Measurements from ENCODE around the gene CRTAC1.

CRTAC1 gene

DNA sequence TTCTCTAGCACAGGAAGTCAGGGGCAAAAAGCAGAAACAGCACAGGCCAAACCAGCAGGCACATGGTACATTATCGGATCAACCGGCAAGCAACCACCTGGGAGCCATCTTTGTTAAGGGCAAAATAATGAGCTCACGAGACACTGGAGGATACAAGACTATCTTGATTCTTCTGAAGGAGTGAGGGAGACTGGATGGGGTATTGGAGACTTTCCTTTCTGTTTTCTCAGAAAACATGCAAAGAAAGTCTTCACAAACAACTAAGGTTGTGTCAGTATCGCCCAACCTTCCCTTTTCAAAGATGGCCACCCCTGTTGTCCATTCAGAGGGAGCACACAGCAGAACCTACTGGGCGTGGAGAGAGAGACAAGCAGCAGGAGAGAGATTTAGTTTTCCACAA lies 151.2 kb downstream of the CRTAC1 start:
- TF ChIP-seq, protein P1, sequence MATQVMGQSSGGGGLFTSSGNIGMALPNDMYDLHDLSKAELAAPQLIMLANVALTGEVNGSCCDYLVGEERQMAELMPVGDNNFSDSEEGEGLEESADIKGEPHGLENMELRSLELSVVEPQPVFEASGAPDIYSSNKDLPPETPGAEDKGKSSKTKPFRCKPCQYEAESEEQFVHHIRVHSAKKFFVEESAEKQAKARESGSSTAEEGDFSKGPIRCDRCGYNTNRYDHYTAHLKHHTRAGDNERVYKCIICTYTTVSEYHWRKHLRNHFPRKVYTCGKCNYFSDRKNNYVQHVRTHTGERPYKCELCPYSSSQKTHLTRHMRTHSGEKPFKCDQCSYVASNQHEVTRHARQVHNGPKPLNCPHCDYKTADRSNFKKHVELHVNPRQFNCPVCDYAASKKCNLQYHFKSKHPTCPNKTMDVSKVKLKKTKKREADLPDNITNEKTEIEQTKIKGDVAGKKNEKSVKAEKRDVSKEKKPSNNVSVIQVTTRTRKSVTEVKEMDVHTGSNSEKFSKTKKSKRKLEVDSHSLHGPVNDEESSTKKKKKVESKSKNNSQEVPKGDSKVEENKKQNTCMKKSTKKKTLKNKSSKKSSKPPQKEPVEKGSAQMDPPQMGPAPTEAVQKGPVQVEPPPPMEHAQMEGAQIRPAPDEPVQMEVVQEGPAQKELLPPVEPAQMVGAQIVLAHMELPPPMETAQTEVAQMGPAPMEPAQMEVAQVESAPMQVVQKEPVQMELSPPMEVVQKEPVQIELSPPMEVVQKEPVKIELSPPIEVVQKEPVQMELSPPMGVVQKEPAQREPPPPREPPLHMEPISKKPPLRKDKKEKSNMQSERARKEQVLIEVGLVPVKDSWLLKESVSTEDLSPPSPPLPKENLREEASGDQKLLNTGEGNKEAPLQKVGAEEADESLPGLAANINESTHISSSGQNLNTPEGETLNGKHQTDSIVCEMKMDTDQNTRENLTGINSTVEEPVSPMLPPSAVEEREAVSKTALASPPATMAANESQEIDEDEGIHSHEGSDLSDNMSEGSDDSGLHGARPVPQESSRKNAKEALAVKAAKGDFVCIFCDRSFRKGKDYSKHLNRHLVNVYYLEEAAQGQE (IDR thresholded peaks at IDR 0.05; ENCODE audit: insufficient replicate concordance, low read depth): no peak
- no peak for TF ChIP-seq POLR2AphosphoS5 (IDR thresholded peaks at IDR 0.05; ENCODE audit: low read depth)
- TF ChIP-seq, protein P2, sequence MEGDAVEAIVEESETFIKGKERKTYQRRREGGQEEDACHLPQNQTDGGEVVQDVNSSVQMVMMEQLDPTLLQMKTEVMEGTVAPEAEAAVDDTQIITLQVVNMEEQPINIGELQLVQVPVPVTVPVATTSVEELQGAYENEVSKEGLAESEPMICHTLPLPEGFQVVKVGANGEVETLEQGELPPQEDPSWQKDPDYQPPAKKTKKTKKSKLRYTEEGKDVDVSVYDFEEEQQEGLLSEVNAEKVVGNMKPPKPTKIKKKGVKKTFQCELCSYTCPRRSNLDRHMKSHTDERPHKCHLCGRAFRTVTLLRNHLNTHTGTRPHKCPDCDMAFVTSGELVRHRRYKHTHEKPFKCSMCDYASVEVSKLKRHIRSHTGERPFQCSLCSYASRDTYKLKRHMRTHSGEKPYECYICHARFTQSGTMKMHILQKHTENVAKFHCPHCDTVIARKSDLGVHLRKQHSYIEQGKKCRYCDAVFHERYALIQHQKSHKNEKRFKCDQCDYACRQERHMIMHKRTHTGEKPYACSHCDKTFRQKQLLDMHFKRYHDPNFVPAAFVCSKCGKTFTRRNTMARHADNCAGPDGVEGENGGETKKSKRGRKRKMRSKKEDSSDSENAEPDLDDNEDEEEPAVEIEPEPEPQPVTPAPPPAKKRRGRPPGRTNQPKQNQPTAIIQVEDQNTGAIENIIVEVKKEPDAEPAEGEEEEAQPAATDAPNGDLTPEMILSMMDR (IDR thresholded peaks at IDR 0.05; ENCODE audit: insufficient read depth, low read length): no peak
- Histone ChIP-seq H3K4me3 (replicated peaks; ENCODE audit: insufficient read depth, low read length) (no peak overlapping the region), H3K27me3 (ENCODE audit: insufficient read depth, poor library complexity, severe bottlenecking) (no peaks in the 10 kb centered on the region), H3K27ac (replicated peaks) (no peak overlapping the region)
- no peak for DNase-seq (ENCODE audit: low read depth in 1 of 2, low spot score in 1 of 2)

DNA sequence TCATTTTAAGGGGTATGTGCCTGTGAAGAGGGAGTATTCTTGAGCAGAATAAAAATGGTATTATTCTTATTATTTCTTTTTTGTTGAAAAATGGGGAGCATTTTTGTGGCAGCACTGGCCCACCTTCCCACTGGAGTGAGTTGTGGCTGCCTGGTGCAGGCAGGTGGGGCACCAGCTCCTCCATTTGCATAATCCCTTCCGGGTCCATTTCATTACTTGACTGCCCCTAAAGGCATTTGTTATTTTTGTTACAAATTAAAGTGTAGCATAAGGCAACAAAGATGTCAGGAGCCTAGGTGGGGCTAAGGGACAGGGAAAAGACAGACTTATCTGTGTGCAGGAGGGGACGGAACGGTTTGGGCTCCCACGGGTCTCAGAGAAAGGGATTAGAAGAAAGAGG lies 154.0 kb downstream of the CRTAC1 start:
- Histone ChIP-seq H3K27ac (replicated peaks) (no peak overlapping the region), H3K27me3 (ENCODE audit: insufficient read depth, poor library complexity, severe bottlenecking) (no peaks in the 10 kb centered on the region), H3K4me3 (replicated peaks; ENCODE audit: insufficient read depth, low read length) (no peak overlapping the region)
- no peak for TF ChIP-seq GABPA (IDR thresholded peaks at IDR 0.05; ENCODE audit: low read depth)
- no peak for TF ChIP-seq POLR2AphosphoS5 (IDR thresholded peaks at IDR 0.05; ENCODE audit: low read depth)
- TF ChIP-seq, protein P1 (IDR thresholded peaks at IDR 0.05; ENCODE audit: insufficient replicate concordance, low read depth): no peak
- TF ChIP-seq SPI1 (IDR thresholded peaks at IDR 0.05; ENCODE audit: borderline replicate concordance, low read depth): no peak
- TF ChIP-seq, protein P2 (IDR thresholded peaks at IDR 0.05; ENCODE audit: insufficient read depth, low read length): no peak
- DNase-seq (ENCODE audit: low read depth in 1 of 2, low spot score in 1 of 2): no peak

DNA sequence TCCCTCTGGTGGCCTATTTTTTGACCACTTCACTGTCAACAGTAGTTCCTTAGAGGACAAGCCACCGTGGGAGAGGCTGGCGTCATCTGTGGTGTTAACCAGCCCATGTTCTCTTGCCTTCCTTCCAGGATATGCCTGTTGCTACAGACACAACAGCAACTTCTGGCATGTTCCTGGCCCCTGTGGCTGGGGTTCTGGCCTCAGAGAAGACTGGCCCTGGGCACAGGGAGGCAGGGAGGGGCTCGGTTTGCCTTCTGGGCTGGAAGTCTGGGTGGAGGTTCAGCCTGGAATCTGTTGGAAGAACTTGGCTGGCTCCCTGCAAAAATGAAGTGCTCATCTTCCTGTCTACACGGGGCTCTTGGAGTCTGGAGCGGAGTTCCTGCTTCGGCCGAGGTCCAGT lies 155.0 kb downstream of the CRTAC1 start:
- DNase-seq (ENCODE audit: low read depth in 1 of 2, low spot score in 1 of 2): no peak
- Histone ChIP-seq H3K27me3 (ENCODE audit: insufficient read depth, poor library complexity, severe bottlenecking) (peaks cover 5% of the 10 kb centered on the region), H3K4me3 (replicated peaks; ENCODE audit: insufficient read depth, low read length) (no peak overlapping the region), H3K27ac (replicated peaks) (no peak overlapping the region)
- TF ChIP-seq, protein P1 (IDR thresholded peaks at IDR 0.05; ENCODE audit: insufficient replicate concordance, low read depth): no peak
- TF ChIP-seq GABPA (IDR thresholded peaks at IDR 0.05; ENCODE audit: low read depth): no peak
- no peak for TF ChIP-seq SPI1 (IDR thresholded peaks at IDR 0.05; ENCODE audit: borderline replicate concordance, low read depth)
- no peak for TF ChIP-seq POLR2AphosphoS5 (IDR thresholded peaks at IDR 0.05; ENCODE audit: low read depth)
- TF ChIP-seq, protein P2 (IDR thresholded peaks at IDR 0.05; ENCODE audit: insufficient read depth, low read length): no peak

Data from HL-60 (cell line).